HFFc6 (cell line): ENCODE results near the gene NOC4L. TPM values are rescaled to one million over a fixed set of nuclear protein-coding genes. Genes with fewer than 3 reads are reported as not detected.

Source experiments
- DNase-seq: peaks from one replicate; pipeline ENCODE4 v3.0.0-alpha.2; 2018
- H3K27ac Mint-ChIP-seq: 2 replicates; pipeline ENCODE4 v1.8.0; 2020; ENCODE audit warnings: mild to moderate bottlenecking, mixed read lengths
- H3K27me3 Mint-ChIP-seq: 2 replicates; pipeline ENCODE4 v1.8.0; 2021; ENCODE audit warnings: mild to moderate bottlenecking, moderate library complexity, mixed read lengths; ENCODE audit not compliant: insufficient read depth
- H3K36me3 Mint-ChIP-seq: 2 replicates; pipeline ENCODE4 v1.8.0; 2021; ENCODE audit warnings: low read depth, mixed read lengths
- H3K4me1 Mint-ChIP-seq: 2 replicates; pipeline ENCODE4 v1.8.0; 2020; ENCODE audit warnings: low read depth, mixed read lengths
- H3K4me3 Mint-ChIP-seq: 2 replicates; pipeline ENCODE4 v1.8.0; 2020; ENCODE audit warnings: mild to moderate bottlenecking, moderate library complexity, mixed read lengths
- H3K9me3 Mint-ChIP-seq: 2 replicates; pipeline ENCODE4 v1.8.0; 2020; ENCODE audit warnings: mild to moderate bottlenecking, mixed read lengths
- total RNA-seq, 6 experiments: library from RNA; stranded (reverse); fragmentation: NEBNext Ultra II Directional; extraction: Animal tissue kit (Norgen Biotek cat#: 25700); gene quantifications; 2 replicates in 1 of 6; 3 replicates in 5 of 6; pipeline ENCODE4 v1.2.3, GENCODE V29; 2021
- TF ChIP-seq, protein P1 (sequence below): fragments of 200-600 bp; sonication (generic); IDR thresholded peaks from 2 replicates; pipeline ENCODE4 v1.5.0; 2021; ENCODE audit warnings: antibody characterized with exemption, mild to moderate bottlenecking

Gene NOC4L
- total RNA-seq, 6 experiments from 2014 or later, result 25.8 to 33.5 (median 31.3) TPM

DNA sequence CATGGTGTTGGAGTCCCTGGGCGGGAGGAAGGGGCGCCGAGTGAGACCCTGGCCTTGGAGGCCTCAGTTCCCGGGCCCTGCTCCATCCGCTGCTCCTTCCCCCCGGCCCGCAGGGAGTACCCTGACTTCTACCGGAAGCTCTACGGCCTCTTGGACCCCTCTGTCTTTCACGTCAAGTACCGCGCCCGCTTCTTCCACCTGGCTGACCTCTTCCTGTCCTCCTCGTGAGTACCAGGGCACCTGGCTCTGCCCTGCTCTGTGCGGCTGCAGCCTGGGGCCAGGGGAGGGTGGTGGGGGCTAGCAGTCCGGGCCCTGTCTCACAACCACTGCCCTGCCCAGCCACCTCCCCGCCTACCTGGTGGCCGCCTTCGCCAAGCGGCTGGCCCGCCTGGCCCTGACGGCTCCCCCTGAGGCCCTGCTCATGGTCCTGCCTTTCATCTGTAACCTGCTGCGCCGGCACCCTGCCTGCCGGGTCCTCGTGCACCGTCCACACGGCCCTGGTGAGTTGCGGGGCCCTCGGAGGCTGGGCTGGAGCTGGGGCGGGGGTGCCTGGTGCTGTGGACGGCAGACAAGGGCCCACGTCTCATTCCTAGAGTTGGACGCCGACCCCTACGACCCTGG lies 7.0 kb downstream of the NOC4L start:
- no peaks in the 10 kb centered on the region for H3K9me3 Mint-ChIP-seq

DNA sequence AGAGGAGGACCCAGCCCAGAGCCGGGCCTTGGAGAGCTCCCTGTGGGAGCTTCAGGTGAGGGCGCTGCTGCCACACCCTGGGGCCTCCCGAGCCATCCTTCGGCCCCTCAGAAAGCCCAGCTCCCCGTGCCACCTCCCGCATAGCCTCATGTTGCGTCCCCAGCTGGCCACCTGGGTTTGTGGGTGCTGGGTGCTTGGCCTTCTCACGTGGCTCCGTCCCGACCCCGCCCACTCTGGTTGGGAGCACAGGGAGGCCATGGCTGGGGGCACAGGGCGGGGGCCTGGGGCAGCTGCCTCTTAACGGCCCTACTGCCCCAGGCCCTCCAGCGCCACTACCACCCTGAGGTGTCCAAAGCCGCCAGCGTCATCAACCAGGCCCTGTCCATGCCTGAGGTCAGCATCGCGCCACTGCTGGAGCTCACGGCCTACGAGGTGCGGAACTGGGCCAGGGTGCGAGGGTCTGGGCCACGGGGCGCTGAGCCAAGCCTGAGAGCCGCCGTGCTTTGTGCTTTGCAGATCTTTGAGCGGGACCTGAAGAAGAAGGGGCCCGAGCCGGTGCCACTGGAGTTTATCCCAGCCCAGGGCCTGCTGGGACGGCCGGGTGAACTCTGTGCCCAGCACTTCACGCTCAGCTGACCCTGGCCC lies 7.6 kb downstream of the NOC4L start:
- Mint-ChIP-seq H3K9me3 (no peaks in the 10 kb centered on the region), H3K27me3 (no peaks in the 10 kb centered on the region), H3K4me3 (no peak overlapping the region), H3K27ac (no peak overlapping the region), H3K4me1 (no peaks in the 10 kb centered on the region), H3K36me3 (no peaks in the 10 kb centered on the region)
- no peak for DNase-seq
- TF ChIP-seq, protein P1, sequence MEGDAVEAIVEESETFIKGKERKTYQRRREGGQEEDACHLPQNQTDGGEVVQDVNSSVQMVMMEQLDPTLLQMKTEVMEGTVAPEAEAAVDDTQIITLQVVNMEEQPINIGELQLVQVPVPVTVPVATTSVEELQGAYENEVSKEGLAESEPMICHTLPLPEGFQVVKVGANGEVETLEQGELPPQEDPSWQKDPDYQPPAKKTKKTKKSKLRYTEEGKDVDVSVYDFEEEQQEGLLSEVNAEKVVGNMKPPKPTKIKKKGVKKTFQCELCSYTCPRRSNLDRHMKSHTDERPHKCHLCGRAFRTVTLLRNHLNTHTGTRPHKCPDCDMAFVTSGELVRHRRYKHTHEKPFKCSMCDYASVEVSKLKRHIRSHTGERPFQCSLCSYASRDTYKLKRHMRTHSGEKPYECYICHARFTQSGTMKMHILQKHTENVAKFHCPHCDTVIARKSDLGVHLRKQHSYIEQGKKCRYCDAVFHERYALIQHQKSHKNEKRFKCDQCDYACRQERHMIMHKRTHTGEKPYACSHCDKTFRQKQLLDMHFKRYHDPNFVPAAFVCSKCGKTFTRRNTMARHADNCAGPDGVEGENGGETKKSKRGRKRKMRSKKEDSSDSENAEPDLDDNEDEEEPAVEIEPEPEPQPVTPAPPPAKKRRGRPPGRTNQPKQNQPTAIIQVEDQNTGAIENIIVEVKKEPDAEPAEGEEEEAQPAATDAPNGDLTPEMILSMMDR, result no peak

More for the DNA sequence above, 7.0 kb downstream of the NOC4L start:
- Mint-ChIP-seq H3K4me3 (no peak overlapping the region), H3K27ac (no peak overlapping the region), H3K36me3 (peaks cover under 1% of the 10 kb centered on the region; the same call in 1 of the 2 replicates), H3K4me1 (peaks cover 1% of the 10 kb centered on the region), H3K27me3 (no peaks in the 10 kb centered on the region; the same call in 1 of the 2 replicates)
- TF ChIP-seq, protein P1, result no peak
- no peak for DNase-seq

DNA sequence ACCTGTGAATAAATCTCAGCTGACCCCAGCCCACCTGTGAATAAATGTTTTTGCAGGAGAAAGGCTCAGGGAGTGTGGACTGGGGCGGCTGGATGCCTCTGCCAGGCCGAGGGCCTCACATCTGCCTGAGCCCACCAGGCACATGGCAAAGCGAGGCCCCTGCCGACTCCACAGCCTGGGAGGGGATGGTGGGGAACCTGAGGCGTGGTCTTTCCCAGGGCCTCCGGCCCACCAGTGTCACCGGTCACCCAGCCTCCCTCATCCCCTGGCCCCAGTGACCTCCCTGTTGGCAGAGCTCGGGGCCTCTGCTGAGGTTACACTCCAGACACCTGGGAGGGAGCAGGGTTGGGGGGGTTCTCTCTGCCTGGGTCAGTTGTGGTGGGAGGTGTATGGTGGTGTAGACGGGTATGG lies 8.2 kb downstream of the NOC4L start:
- TF ChIP-seq, protein P1, result no peak
- Mint-ChIP-seq H3K4me1 (no peaks in the 10 kb centered on the region), H3K36me3 (no peaks in the 10 kb centered on the region), H3K4me3 (no peak overlapping the region), H3K27ac (no peak overlapping the region), H3K9me3 (no peaks in the 10 kb centered on the region), H3K27me3 (no peaks in the 10 kb centered on the region)
- no peak for DNase-seq

DNA sequence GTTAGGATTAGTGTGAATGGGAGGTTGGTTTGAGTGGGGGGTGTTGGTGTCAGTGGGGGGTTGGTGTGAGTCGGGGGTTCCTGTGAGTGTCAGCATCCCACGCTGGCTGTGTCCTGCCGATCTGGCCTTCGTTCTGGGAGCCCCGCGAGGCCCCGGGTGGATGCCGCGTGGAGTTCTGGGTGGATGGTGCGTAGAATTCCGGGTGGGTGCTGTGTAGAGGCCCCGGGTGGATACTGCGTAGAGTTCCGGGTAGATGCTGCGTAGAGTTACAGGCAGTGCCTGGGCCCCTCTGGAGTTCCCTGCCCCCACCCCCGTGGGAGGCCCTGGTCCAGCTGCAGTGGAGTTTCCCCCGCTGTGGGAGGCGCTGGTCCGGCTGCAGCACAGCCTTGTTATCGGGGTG lies 8.7 kb downstream of the NOC4L start:
- DNase-seq, result no peak
- Mint-ChIP-seq H3K4me1 (no peaks in the 10 kb centered on the region), H3K27ac (no peak overlapping the region), H3K36me3 (no peaks in the 10 kb centered on the region), H3K9me3 (no peaks in the 10 kb centered on the region), H3K27me3 (no peaks in the 10 kb centered on the region), H3K4me3 (no peak overlapping the region)
- TF ChIP-seq, protein P1, result no peak

DNA sequence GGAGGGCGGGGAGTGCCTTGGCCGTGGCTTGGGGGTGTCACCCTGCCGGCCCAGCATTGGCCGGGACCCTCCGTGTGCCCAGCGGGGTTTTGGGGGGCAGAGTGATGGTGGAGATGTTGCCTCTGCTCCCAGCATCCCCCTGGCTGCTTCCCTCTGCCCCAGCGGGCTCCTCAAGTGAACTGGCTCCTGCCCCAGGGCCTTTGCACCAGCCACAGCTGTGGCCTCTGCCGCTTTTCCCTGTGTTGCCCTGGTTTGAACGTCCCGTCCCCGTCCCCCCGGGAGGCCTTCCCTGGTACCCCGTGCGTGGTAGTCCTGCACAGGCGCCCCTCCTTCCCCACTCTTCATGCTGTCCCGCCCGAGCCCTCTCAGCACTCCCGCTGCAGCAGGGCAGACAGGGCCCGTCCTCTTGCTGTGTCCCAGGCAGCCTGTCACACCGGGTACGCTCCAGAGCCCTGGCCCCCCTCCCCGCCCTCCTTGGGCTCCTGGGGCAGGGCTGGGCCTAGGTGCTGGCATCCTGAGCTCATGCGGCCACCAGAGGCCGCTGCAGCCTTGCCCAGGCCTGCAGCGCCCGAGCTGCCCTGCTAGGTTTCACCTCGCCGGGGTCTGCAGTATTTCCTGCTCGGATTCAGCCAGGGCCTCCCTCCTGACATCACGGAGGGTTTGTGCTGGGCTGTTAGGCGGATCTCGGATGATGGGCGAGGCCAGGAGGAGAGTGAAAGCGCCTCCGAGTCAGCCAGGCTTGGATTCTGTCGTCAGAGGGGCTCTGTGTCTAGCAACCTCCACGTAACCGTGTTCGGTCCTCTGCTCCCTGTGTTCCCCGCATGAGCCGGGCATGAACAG lies 9.5 kb downstream of the NOC4L start:
- Mint-ChIP-seq H3K27me3 (no peaks in the 10 kb centered on the region), H3K27ac (no peak overlapping the region), H3K9me3 (no peaks in the 10 kb centered on the region), H3K36me3 (no peaks in the 10 kb centered on the region), H3K4me3 (no peak overlapping the region), H3K4me1 (no peaks in the 10 kb centered on the region)
- DNase-seq, result peak; percentile 37
- TF ChIP-seq, protein P1, result peak; percentile 96
